Measurements from ENCODE around the gene ATP6V1G2. TPM values are rescaled to one million over a fixed set of nuclear protein-coding genes. Genes with fewer than 3 reads are reported as not detected.
"Not testable (repeated sequence)": the region's sequence is repeated elsewhere in the genome, so short reads cannot be mapped to it uniquely, and the experiment has no call there.

ATP6V1G2 gene
- total RNA-seq, 2 experiments from 2014 or later, result 3.8 to 14.1 TPM

DNA sequence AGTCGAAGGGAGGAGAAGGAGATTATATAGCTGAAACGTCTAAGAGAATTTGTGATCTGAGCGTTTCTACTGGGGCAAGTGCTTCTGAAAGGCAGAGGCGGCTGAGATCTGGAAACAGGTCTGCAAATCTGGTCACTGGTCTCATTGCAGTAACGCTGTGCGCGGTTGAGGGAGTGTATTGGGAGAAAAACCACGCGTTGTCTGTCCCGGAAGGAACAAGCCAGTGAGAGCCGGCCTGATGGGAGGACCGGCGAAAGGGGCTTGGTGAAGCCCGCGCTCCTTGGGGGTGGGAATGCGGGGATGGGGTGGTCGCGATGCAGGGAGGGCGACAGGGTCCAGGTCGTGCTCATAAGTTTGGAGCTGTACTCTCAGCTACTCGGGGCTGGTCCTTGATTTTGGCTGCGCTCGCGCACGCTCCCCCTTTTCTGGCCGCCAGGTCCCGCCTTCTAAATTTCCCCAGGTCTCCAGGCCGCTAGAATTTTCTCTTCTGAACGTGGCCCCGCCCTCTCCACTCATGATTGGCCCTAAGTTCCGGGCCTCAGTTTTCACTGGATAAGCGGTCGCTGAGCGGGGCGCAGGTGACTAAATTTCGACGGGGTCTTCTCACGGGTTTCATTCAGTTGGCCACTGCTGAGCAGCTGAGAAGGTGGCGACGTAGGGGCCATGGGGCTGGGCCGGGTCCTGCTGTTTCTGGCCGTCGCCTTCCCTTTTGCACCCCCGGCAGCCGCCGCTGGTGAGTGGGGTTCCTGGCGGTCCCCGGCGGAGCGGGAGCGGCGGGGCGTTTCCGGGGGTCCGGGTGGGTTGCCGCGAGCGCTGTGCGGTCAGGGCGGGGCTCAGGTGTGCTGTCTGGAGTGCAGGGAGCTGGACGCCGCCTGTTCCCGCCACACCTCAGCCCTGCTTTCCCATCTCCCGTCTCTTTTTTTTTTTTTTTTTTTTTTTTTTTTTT lies 48.6 kb downstream of the ATP6V1G2 start, which contains the start of gene MICB:
TSS of gene MICB (plus strand) at position 615 of the 946 bp plus-strand sequence. CDS start at position 664, 49 bp downstream.
- no peaks in the 10 kb centered on the region for H3K9me3 ChIP-seq (ENCODE audit: low read length)
- no peak within 1 kb of the TSS for H2AFZ ChIP-seq (ENCODE audit: low read length)
- peaks cover 21% of the 10 kb centered on the region for H3K36me3 ChIP-seq (ENCODE audit: insufficient read depth, low read length)
- H3K4me1 ChIP-seq (ENCODE audit: insufficient read depth, low read length, poor library complexity, severe bottlenecking), result peaks cover 21% of the 10 kb centered on the region
- CTCF ChIA-PET (ENCODE audit: unreplicated experiment), result no interaction called here
- POLR2A ChIA-PET, result interaction anchor here (0.5 to 3.4 kb wide), 4 partner anchors 44 to 647 kb away, joined by 3 to 20 read pairs (median 4); partner anchors contain the start of gene DDX39B
- intact Hi-C loops (cut with micrococcal nuclease; ENCODE audit: unreplicated experiment), result loop anchor here (10.0 kb wide), 2 partner anchors 337 to 813 kb away; partner anchors contain the start of gene PPP1R18
- DNase-seq (ENCODE audit: low spot score), result peak; percentile 86
- peak within 1 kb of the TSS; percentile 82 for H3K4me3 ChIP-seq (ENCODE audit: low read depth, low read length, poor library complexity, severe bottlenecking)
- peaks cover 81% of the 10 kb centered on the region for H3K79me2 ChIP-seq (ENCODE audit: insufficient read depth, low read depth, low read length)
- H4K20me1 ChIP-seq (ENCODE audit: insufficient read depth, low read length), result no peaks in the 10 kb centered on the region
- H3K4me2 ChIP-seq (ENCODE audit: low read length), result peak within 1 kb of the TSS; percentile 98
- TF ChIP-seq EZH2phosphoT487 (IDR thresholded peaks at IDR 0.05; ENCODE audit: borderline replicate concordance, low read depth, low read length), result no peak
- TF ChIP-seq, protein P1, sequence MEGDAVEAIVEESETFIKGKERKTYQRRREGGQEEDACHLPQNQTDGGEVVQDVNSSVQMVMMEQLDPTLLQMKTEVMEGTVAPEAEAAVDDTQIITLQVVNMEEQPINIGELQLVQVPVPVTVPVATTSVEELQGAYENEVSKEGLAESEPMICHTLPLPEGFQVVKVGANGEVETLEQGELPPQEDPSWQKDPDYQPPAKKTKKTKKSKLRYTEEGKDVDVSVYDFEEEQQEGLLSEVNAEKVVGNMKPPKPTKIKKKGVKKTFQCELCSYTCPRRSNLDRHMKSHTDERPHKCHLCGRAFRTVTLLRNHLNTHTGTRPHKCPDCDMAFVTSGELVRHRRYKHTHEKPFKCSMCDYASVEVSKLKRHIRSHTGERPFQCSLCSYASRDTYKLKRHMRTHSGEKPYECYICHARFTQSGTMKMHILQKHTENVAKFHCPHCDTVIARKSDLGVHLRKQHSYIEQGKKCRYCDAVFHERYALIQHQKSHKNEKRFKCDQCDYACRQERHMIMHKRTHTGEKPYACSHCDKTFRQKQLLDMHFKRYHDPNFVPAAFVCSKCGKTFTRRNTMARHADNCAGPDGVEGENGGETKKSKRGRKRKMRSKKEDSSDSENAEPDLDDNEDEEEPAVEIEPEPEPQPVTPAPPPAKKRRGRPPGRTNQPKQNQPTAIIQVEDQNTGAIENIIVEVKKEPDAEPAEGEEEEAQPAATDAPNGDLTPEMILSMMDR (conservative IDR thresholded peaks at IDR 0.05; ENCODE audit: low read length), result no peak
- H3K9me2 ChIP-seq (ENCODE audit: insufficient read depth, low read length), result no peaks in the 10 kb centered on the region
- BruUV-seq (replicated peaks), result no TSS peak
- H3K27ac ChIP-seq (ENCODE audit: low read depth, low read length, poor library complexity, severe bottlenecking), result peak within 1 kb of the TSS; percentile 78

GRCh38 chr6:31496826-31497225 lies 49.6 kb downstream of the ATP6V1G2 start:
- BruUV-seq (replicated peaks); H2AFZ ChIP-seq (ENCODE audit: low read length); CTCF ChIA-PET (ENCODE audit: unreplicated experiment); H4K20me1 ChIP-seq (ENCODE audit: insufficient read depth, low read length); H3K9me3 ChIP-seq (ENCODE audit: low read length); H3K9me2 ChIP-seq (ENCODE audit: insufficient read depth, low read length): not testable (repeated sequence)
- POLR2A ChIA-PET, result interaction anchor here (0.7 to 3.4 kb wide), 2 partner anchors 45 to 882 kb away, joined by 6 to 20 read pairs; partner anchors contain the start of gene DDX39B
- DNase-seq (ENCODE audit: low spot score), result peak; percentile 19
- TF ChIP-seq, protein P1 (conservative IDR thresholded peaks at IDR 0.05; ENCODE audit: low read length), result peak; percentile 31; the same call in 1 of the 2 replicates
- intact Hi-C loops (cut with micrococcal nuclease; ENCODE audit: unreplicated experiment), result loop anchor here (10.0 kb wide), 2 partner anchors 338 to 812 kb away; partner anchors contain the start of gene PPP1R18
- Histone ChIP-seq H3K27ac (ENCODE audit: low read depth, low read length, poor library complexity, severe bottlenecking) (peak overlapping the region; percentile 78), H3K4me2 (ENCODE audit: low read length) (peak overlapping the region; percentile 98), H3K36me3 (ENCODE audit: insufficient read depth, low read length) (peaks cover 15% of the 10 kb centered on the region), H3K4me3 (ENCODE audit: low read depth, low read length, poor library complexity, severe bottlenecking) (peak overlapping the region; percentile 82), H3K79me2 (ENCODE audit: insufficient read depth, low read depth, low read length) (peaks cover 78% of the 10 kb centered on the region), H3K4me1 (ENCODE audit: insufficient read depth, low read length, poor library complexity, severe bottlenecking) (peaks cover 28% of the 10 kb centered on the region)

All from OCI-LY7 (cell line).